MM.1S (cell line): ENCODE data around the gene RASGEF1C.

ENCODE experiments used
- DNase-seq: peaks from one replicate; pipeline ENCODE4 v3.0.0-alpha.2; 2015
- H2AFZ ChIP-seq: fragments of 300-600 bp; sonication (generic); 2 replicates; pipeline ENCODE4 v1.6.0; 2016; ENCODE audit warnings: antibody characterized with exemption, low read length
- H3F3A ChIP-seq: fragments of 300-600 bp; sonication (generic); 2 replicates; pipeline ENCODE4 v1.6.1; 2016; ENCODE audit warnings: mild to moderate bottlenecking, antibody characterized with exemption, low read length, moderate library complexity, mixed read lengths; ENCODE audit not compliant: insufficient read depth
- H3K27ac ChIP-seq: fragments of 300-600 bp; sonication (generic); 2 replicates; pipeline ENCODE4 v1.5.1; 2016; ENCODE audit warnings: mild to moderate bottlenecking, low read length
- H3K27me3 ChIP-seq: fragments of 300-600 bp; sonication (generic); replicated peaks from 2 replicates; pipeline ENCODE4 v1.6.0; 2016; ENCODE audit warnings: low read length; ENCODE audit not compliant: insufficient read depth
- H3K36me3 ChIP-seq: fragments of 300-600 bp; sonication (generic); replicated peaks from 2 replicates; pipeline ENCODE4 v1.6.1; 2016; ENCODE audit warnings: mild to moderate bottlenecking, low read length, mixed read lengths; ENCODE audit not compliant: insufficient read depth
- H3K4me1 ChIP-seq: fragments of 300-600 bp; sonication (generic); 2 replicates; pipeline ENCODE4 v1.6.1; 2016; ENCODE audit warnings: low read length, mixed read lengths
- H3K4me2 ChIP-seq: fragments of 300-600 bp; sonication (generic); 2 replicates; pipeline ENCODE4 v1.6.0; 2016; ENCODE audit warnings: low read depth, low read length
- H3K4me3 ChIP-seq: fragments of 300-600 bp; sonication (generic); 2 replicates; pipeline ENCODE4 v1.5.1; 2016; ENCODE audit warnings: low read length, mixed read lengths
- H3K79me2 ChIP-seq: fragments of 300-600 bp; sonication (generic); 2 replicates; pipeline ENCODE4 v1.6.1; 2016; ENCODE audit warnings: mixed run types, low read length, mixed read lengths
- H3K9ac ChIP-seq: fragments of 300-600 bp; sonication (generic); 2 replicates; pipeline ENCODE4 v1.6.1; 2016; ENCODE audit warnings: low read length, mixed read lengths
- H3K9me2 ChIP-seq: fragments of 300-600 bp; sonication (generic); replicated peaks from 2 replicates; pipeline ENCODE4 v1.6.1; 2016; ENCODE audit warnings: mild to moderate bottlenecking, low read length, mixed read lengths; ENCODE audit not compliant: insufficient read depth
- H3K9me3 ChIP-seq: fragments of 300-600 bp; sonication (generic); replicated peaks from 2 replicates; pipeline ENCODE4 v1.6.1; 2016; ENCODE audit warnings: mild to moderate bottlenecking, low read length, mixed read lengths; ENCODE audit not compliant: insufficient read depth
- H4K20me1 ChIP-seq: fragments of 300-600 bp; sonication (generic); 2 replicates; pipeline ENCODE4 v1.6.1; 2016; ENCODE audit warnings: mild to moderate bottlenecking, low read length, moderate library complexity, mixed read lengths; ENCODE audit not compliant: insufficient read depth
- CTCF ChIP-seq: fragments of 300-600 bp; sonication (generic); IDR thresholded peaks from 2 replicates; pipeline ENCODE4 v1.5.1; 2016; ENCODE audit warnings: antibody characterized with exemption, low read length, mixed read lengths
- EZH2 ChIP-seq: fragments of 300-600 bp; sonication (generic); optimal IDR thresholded peaks from 2 replicates; pipeline ENCODE3; 2017; ENCODE audit warnings: low read depth, mild to moderate bottlenecking, antibody characterized with exemption, low read length, mixed read lengths
- EZH2phosphoT487 ChIP-seq: fragments of 300-600 bp; sonication (generic); IDR thresholded peaks from 2 replicates; pipeline ENCODE4 v1.6.1; 2018; ENCODE audit warnings: antibody characterized with exemption, low read length

The RASGEF1C gene

GRCh38 chr5:180104168-180104530, 104.9 kb downstream of the RASGEF1C start:
- no peaks in the 10 kb centered on the region for H3K9me3 ChIP-seq

GRCh38 chr5:180103487-180104167, 105.4 kb downstream of the RASGEF1C start:
- Histone ChIP-seq H3K27ac (no peak overlapping the region), H3K4me1 (no peaks in the 10 kb centered on the region), H3K4me2 (no peak overlapping the region), H4K20me1 (no peaks in the 10 kb centered on the region), H3K9me3 (no peaks in the 10 kb centered on the region), H3K9me2 (no peaks in the 10 kb centered on the region), H3K9ac (no peak overlapping the region), H3K4me3 (no peak overlapping the region), H3K79me2 (no peaks in the 10 kb centered on the region), H3K36me3 (no peaks in the 10 kb centered on the region), H2AFZ (no peak overlapping the region), H3F3A (no peaks in the 10 kb centered on the region; the same call in 1 of the 2 replicates), H3K27me3 (peaks cover 63% of the 10 kb centered on the region)
- TF ChIP-seq EZH2: no peak
- no peak for TF ChIP-seq EZH2phosphoT487
- no peak for TF ChIP-seq CTCF
- no peak for DNase-seq

More at GRCh38 chr5:180104168-180104530, 104.9 kb downstream of the RASGEF1C start:
- no peaks in the 10 kb centered on the region for H4K20me1 ChIP-seq
- no peak for DNase-seq
- H3K4me1 ChIP-seq: no peaks in the 10 kb centered on the region
- no peak overlapping the region for H3K4me2 ChIP-seq
- TF ChIP-seq EZH2: no peak
- no peak for TF ChIP-seq EZH2phosphoT487
- no peak for TF ChIP-seq CTCF
- no peaks in the 10 kb centered on the region for H3K9me2 ChIP-seq
- no peaks in the 10 kb centered on the region for H3K79me2 ChIP-seq
- H3K4me3 ChIP-seq: no peak overlapping the region
- H3K27me3 ChIP-seq: peaks cover 63% of the 10 kb centered on the region
- H2AFZ ChIP-seq: no peak overlapping the region
- H3K9ac ChIP-seq: no peak overlapping the region
- no peak overlapping the region for H3K27ac ChIP-seq
- no peaks in the 10 kb centered on the region for H3K36me3 ChIP-seq
- H3F3A ChIP-seq: no peaks in the 10 kb centered on the region; the same call in 1 of the 2 replicates

GRCh38 chr5:180102636-180103035, 106.4 kb downstream of the RASGEF1C start:
- DNase-seq: no peak
- TF ChIP-seq CTCF (no peak), EZH2phosphoT487 (no peak), EZH2 (no peak)
- H3K4me1 ChIP-seq: no peaks in the 10 kb centered on the region

More at GRCh38 chr5:180102636-180103035, 106.4 kb downstream of the RASGEF1C start:
- H2AFZ ChIP-seq: no peak overlapping the region
- H3K4me3 ChIP-seq: no peak overlapping the region
- H3K9me2 ChIP-seq: no peaks in the 10 kb centered on the region
- H3K27me3 ChIP-seq: peaks cover 59% of the 10 kb centered on the region
- H3K27ac ChIP-seq: no peak overlapping the region
- H4K20me1 ChIP-seq: no peaks in the 10 kb centered on the region
- no peak overlapping the region for H3K9ac ChIP-seq
- H3K36me3 ChIP-seq: no peaks in the 10 kb centered on the region
- H3K9me3 ChIP-seq: no peaks in the 10 kb centered on the region
- no peaks in the 10 kb centered on the region for H3K79me2 ChIP-seq
- peak overlapping the region; percentile 2; the same call in 1 of the 2 replicates for H3K4me2 ChIP-seq
- H3F3A ChIP-seq: no peaks in the 10 kb centered on the region; the same call in 1 of the 2 replicates
